Ishikawa (cell line): ENCODE results near the gene IL31.

Experiments
- CEBPB ChIP-seq: IDR thresholded peaks from 2 replicates; pipeline ENCODE4 v1.6.1; 2012
- CREB1 ChIP-seq: IDR thresholded peaks from 2 replicates; pipeline ENCODE4 v1.6.1; 2012; ENCODE audit warnings: low read depth
- EGR1 ChIP-seq: IDR thresholded peaks from 2 replicates; pipeline ENCODE4 v1.6.1; 2012
- EP300 ChIP-seq: IDR thresholded peaks from 2 replicates; pipeline ENCODE4 v1.6.1; 2012; ENCODE audit warnings: borderline replicate concordance
- FOXM1 ChIP-seq: IDR thresholded peaks from 2 replicates; pipeline ENCODE4 v1.6.1; 2012; ENCODE audit warnings: low read depth, borderline replicate concordance
- NFIC ChIP-seq: IDR thresholded peaks from 2 replicates; pipeline ENCODE4 v1.6.1; 2012
- RAD21 ChIP-seq: IDR thresholded peaks from 2 replicates; pipeline ENCODE4 v1.6.1; 2012; ENCODE audit warnings: low read depth
- TAF1 ChIP-seq: IDR thresholded peaks from 2 replicates; pipeline ENCODE4 v1.6.1; 2012; ENCODE audit warnings: low read depth, mild to moderate bottlenecking
- TCF12 ChIP-seq: IDR thresholded peaks from 2 replicates; pipeline ENCODE4 v1.6.1; 2012; ENCODE audit warnings: low read depth
- TEAD4 ChIP-seq: IDR thresholded peaks from 2 replicates; pipeline ENCODE4 v1.6.1; 2012
- YY1 ChIP-seq: IDR thresholded peaks from 2 replicates; pipeline ENCODE4 v1.6.1; 2012; ENCODE audit warnings: low read depth
- ZBTB7A ChIP-seq: IDR thresholded peaks from 2 replicates; pipeline ENCODE4 v1.6.1; 2012; ENCODE audit warnings: low read depth
- TF ChIP-seq, protein P1 (sequence below): IDR thresholded peaks from 2 replicates; pipeline ENCODE4 v1.6.1; 2012
- TF ChIP-seq, protein P2 (sequence below): IDR thresholded peaks from 2 replicates; pipeline ENCODE4 v1.6.1; 2012; ENCODE audit warnings: low read depth, mild to moderate bottlenecking
- TF ChIP-seq, protein P3 (sequence below): IDR thresholded peaks from 2 replicates; pipeline ENCODE4 v1.6.1; 2012

The IL31 gene

DNA sequence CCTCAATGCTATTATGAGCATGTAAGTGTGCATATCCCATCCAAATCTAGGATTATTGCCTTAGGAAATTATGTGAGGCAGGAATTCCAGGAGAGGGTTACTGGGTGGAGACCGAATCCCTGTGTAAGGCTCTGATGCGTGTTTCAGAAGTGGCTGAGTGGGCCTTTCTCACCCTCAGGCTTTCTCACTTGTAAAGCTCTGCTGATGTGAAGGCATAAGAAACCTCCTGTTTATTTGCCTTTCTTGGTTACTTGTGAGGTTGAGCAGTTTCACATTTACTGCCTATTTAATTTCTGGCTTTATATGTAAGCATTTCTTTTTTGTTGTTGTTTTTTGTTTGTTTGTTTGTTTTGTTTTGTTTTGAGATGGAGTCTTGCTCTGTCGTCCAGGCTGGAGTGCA is 11.0 kb downstream of the IL31 start:
- no peak for TF ChIP-seq TAF1
- TF ChIP-seq CREB1 = no peak
- no peak for TF ChIP-seq RAD21
- no peak for TF ChIP-seq CEBPB
- no peak for TF ChIP-seq TCF12
- TF ChIP-seq EP300 = no peak
- TF ChIP-seq ZBTB7A = no peak
- TF ChIP-seq NFIC = no peak
- TF ChIP-seq, protein P1, sequence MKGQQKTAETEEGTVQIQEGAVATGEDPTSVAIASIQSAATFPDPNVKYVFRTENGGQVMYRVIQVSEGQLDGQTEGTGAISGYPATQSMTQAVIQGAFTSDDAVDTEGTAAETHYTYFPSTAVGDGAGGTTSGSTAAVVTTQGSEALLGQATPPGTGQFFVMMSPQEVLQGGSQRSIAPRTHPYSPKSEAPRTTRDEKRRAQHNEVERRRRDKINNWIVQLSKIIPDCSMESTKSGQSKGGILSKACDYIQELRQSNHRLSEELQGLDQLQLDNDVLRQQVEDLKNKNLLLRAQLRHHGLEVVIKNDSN = no peak
- TF ChIP-seq, protein P2, sequence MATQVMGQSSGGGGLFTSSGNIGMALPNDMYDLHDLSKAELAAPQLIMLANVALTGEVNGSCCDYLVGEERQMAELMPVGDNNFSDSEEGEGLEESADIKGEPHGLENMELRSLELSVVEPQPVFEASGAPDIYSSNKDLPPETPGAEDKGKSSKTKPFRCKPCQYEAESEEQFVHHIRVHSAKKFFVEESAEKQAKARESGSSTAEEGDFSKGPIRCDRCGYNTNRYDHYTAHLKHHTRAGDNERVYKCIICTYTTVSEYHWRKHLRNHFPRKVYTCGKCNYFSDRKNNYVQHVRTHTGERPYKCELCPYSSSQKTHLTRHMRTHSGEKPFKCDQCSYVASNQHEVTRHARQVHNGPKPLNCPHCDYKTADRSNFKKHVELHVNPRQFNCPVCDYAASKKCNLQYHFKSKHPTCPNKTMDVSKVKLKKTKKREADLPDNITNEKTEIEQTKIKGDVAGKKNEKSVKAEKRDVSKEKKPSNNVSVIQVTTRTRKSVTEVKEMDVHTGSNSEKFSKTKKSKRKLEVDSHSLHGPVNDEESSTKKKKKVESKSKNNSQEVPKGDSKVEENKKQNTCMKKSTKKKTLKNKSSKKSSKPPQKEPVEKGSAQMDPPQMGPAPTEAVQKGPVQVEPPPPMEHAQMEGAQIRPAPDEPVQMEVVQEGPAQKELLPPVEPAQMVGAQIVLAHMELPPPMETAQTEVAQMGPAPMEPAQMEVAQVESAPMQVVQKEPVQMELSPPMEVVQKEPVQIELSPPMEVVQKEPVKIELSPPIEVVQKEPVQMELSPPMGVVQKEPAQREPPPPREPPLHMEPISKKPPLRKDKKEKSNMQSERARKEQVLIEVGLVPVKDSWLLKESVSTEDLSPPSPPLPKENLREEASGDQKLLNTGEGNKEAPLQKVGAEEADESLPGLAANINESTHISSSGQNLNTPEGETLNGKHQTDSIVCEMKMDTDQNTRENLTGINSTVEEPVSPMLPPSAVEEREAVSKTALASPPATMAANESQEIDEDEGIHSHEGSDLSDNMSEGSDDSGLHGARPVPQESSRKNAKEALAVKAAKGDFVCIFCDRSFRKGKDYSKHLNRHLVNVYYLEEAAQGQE = no peak

DNA sequence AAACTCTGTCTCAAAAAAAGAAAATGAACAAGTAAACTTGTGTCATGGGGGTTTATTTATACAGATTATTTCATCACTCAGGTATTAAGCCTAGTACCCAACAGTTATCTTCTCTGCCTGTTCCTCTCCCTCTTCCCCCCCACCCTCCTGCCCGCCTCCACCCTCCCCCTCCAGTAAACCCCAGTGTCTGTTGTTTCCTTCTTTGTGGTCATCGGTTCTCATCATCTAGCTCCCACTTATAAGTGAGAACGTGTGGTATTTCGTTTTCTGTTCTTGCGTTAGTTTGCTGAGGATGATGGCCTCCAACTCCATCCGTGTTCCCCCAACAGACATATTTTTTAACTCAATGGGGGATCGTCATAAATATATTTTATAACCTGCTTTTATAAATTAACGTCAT is 12.3 kb downstream of the IL31 start:
- TF ChIP-seq, protein P1 = no peak
- TF ChIP-seq ZBTB7A (no peak), RAD21 (no peak), TCF12 (no peak), EGR1 (no peak), NFIC (no peak), EP300 (no peak), CREB1 (no peak), CEBPB (no peak), TEAD4 (no peak), YY1 (no peak), TAF1 (no peak), FOXM1 (no peak)
- TF ChIP-seq, protein P3, sequence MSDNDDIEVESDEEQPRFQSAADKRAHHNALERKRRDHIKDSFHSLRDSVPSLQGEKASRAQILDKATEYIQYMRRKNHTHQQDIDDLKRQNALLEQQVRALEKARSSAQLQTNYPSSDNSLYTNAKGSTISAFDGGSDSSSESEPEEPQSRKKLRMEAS = no peak
- TF ChIP-seq, protein P2 = no peak

DNA sequence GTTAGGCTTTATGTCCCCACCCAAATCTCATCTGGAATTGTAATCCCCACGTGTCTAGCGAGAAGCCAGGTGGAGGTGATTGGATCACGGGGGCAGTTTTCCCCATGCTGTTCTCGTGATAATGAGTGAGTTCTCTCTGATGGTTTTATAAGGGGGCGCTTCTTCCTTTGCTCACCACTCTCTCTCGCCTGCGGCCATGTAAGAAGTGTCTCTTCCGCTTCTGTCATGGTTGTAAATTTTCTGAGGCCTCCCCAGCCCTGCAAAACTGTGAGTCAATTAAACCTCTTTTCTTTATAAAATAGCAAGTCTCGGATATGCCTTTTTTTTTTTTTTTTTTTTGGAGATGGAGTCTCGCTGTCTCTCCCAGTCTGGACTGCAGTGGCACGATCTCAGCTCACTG is 13.3 kb downstream of the IL31 start:
- TF ChIP-seq TEAD4 (no peak), EP300 (no peak), CEBPB (no peak), TCF12 (no peak), TAF1 (no peak), NFIC (no peak)
- TF ChIP-seq, protein P1 = no peak
- TF ChIP-seq, protein P2 = no peak
- TF ChIP-seq, protein P3 = no peak

DNA sequence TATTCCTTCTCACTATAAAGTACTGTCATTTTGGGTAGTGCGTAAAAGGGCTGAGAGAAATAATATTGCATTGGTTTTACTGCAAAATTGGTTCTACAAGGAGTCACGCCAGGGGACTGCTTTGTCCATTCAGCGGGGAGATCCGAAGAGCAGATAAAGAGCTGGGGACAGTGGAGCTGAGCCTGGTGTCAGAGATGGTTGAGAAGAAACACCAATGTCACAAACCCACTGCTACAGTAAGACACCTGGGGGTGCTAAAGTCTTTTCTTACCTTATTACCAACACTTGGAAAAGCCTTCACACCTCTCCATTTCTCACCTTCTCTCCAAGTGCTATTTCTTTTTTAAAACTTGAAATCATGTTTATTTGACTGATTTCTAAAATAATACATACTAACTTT is 14.1 kb downstream of the IL31 start:
- peak; percentile 51 for TF ChIP-seq RAD21
- no peak for TF ChIP-seq YY1
- TF ChIP-seq EGR1 = no peak
- TF ChIP-seq EP300 = no peak
- TF ChIP-seq FOXM1 = no peak
